ENCODE measurements around the gene C6orf62. TPM values are rescaled to one million over a fixed set of nuclear protein-coding genes. Genes with fewer than 3 reads are reported as not detected.
A peak's percentile ranks its signal among the peaks of the same experiment; 100 is the strongest.
"Not testable (repeated sequence)": the region's sequence is repeated elsewhere in the genome, so short reads cannot be mapped to it uniquely, and the experiment has no call there.

C6orf62 gene
- total RNA-seq, 2 experiments from 2014 or later: 161 to 166 TPM

- H3K9me3 Mint-ChIP-seq: peaks cover 18% of the 10 kb centered on the region
- H3K27ac Mint-ChIP-seq; ATAC-seq (ENCODE audit: low read depth); POLR2A ChIA-PET; DNase-seq; H3K4me3 Mint-ChIP-seq; H3K4me1 Mint-ChIP-seq; H3K27me3 Mint-ChIP-seq: not testable (repeated sequence)
- H3K36me3 Mint-ChIP-seq: peaks cover 12% of the 10 kb centered on the region
Measured at GRCh38 chr6:24731456-24732134, 12.6 kb upstream of the C6orf62 start.

GRCh38 chr6:24730653-24731052 is 11.7 kb upstream of the C6orf62 start:
- H3K36me3 Mint-ChIP-seq: peaks cover 12% of the 10 kb centered on the region
- ATAC-seq (ENCODE audit: low read depth): not testable (repeated sequence)

GRCh38 chr6:24723270-24723669 is 4.3 kb upstream of the C6orf62 start:
- POLR2A ChIA-PET: interaction anchor here (1.2 kb wide), 1 partner anchor 57 kb away, joined by 3 read pairs; the partner anchor contains the start of genes ACOT13 and TDP2
- Mint-ChIP-seq H3K9me3 (peaks cover under 1% of the 10 kb centered on the region), H3K27ac (no peak overlapping the region)

More at GRCh38 chr6:24730653-24731052, 11.7 kb upstream of the C6orf62 start:
- H3K4me3 Mint-ChIP-seq, H3K27ac Mint-ChIP-seq, DNase-seq, H3K27me3 Mint-ChIP-seq, H3K4me1 Mint-ChIP-seq: not testable (repeated sequence)
- POLR2A ChIA-PET: interaction anchor here (1.0 kb wide), 1 partner anchor 9 kb away, joined by 3 read pairs; no protein-coding TSS in a partner anchor
- H3K9me3 Mint-ChIP-seq: peaks cover 18% of the 10 kb centered on the region

GRCh38 chr6:24721461-24722215 is 2.7 kb upstream of the C6orf62 start:
- H3K27ac Mint-ChIP-seq: peak overlapping the region; percentile 100
- POLR2A ChIA-PET: interaction anchor here (0.6 to 1.8 kb wide), 13 partner anchors 8 to 314 kb away, joined by 3 to 18 read pairs (median 4); partner anchors contain the start of genes ACOT13, GMNN and TDP2
- ATAC-seq (ENCODE audit: low read depth): peak; percentile 69
- H3K4me3 Mint-ChIP-seq: peak overlapping the region; percentile 93
- no peaks in the 10 kb centered on the region for H3K27me3 Mint-ChIP-seq
- H3K9me3 Mint-ChIP-seq: no peaks in the 10 kb centered on the region
- peaks cover 25% of the 10 kb centered on the region for H3K36me3 Mint-ChIP-seq
- peaks cover 26% of the 10 kb centered on the region for H3K4me1 Mint-ChIP-seq
- no peak for DNase-seq

More at GRCh38 chr6:24723270-24723669, 4.3 kb upstream of the C6orf62 start:
- H3K27me3 Mint-ChIP-seq: no peaks in the 10 kb centered on the region
- H3K36me3 Mint-ChIP-seq: peaks cover 11% of the 10 kb centered on the region
- ATAC-seq (ENCODE audit: low read depth) (no peak), DNase-seq (no peak)
- H3K4me1 Mint-ChIP-seq: peaks cover 14% of the 10 kb centered on the region
- H3K4me3 Mint-ChIP-seq: no peak overlapping the region

- H3K4me3 Mint-ChIP-seq: peak overlapping the region; percentile 93
- peak; percentile 92 for ATAC-seq (ENCODE audit: low read depth)
- peaks cover 33% of the 10 kb centered on the region for H3K36me3 Mint-ChIP-seq
- DNase-seq: peak; percentile 98
- H3K9me3 Mint-ChIP-seq: no peaks in the 10 kb centered on the region
- H3K27ac Mint-ChIP-seq: peak overlapping the region; percentile 100
- no peaks in the 10 kb centered on the region for H3K27me3 Mint-ChIP-seq
- POLR2A ChIA-PET: interaction anchor here (1.0 to 1.8 kb wide), 12 partner anchors 9 to 314 kb away, joined by 3 to 18 read pairs (median 4); partner anchors contain the start of genes ACOT13, GMNN and TDP2
- peaks cover 32% of the 10 kb centered on the region for H3K4me1 Mint-ChIP-seq
Measured at GRCh38 chr6:24720604-24721460, 1.9 kb upstream of the C6orf62 start.

GRCh38 chr6:24720131-24720603 is 1.2 kb upstream of the C6orf62 start:
- H3K36me3 Mint-ChIP-seq: peaks cover 40% of the 10 kb centered on the region
- H3K4me3 Mint-ChIP-seq: peak overlapping the region; percentile 93
- ATAC-seq (ENCODE audit: low read depth): peak; percentile 19
- peak; percentile 89 for DNase-seq
- peak overlapping the region; percentile 100 for H3K27ac Mint-ChIP-seq
- H3K9me3 Mint-ChIP-seq: no peaks in the 10 kb centered on the region
- no peaks in the 10 kb centered on the region for H3K27me3 Mint-ChIP-seq
- H3K4me1 Mint-ChIP-seq: peaks cover 39% of the 10 kb centered on the region
- POLR2A ChIA-PET: interaction anchor here (0.8 to 2.6 kb wide), 5 partner anchors 15 to 307 kb away, joined by 3 to 18 read pairs (median 5); partner anchors contain the start of genes ACOT13, GMNN and TDP2

- POLR2A ChIA-PET: interaction anchor here (0.6 to 2.6 kb wide), 12 partner anchors 10 to 418 kb away, joined by 3 to 18 read pairs (median 4); partner anchors contain the start of genes ACOT13, GMNN and TDP2
- Mint-ChIP-seq H3K27ac (peak overlapping the region; percentile 100), H3K9me3 (no peaks in the 10 kb centered on the region), H3K4me1 (peaks cover 50% of the 10 kb centered on the region), H3K36me3 (peaks cover 48% of the 10 kb centered on the region), H3K27me3 (no peaks in the 10 kb centered on the region), H3K4me3 (peak overlapping the region; percentile 93)
- no peak for DNase-seq
- no peak for ATAC-seq (ENCODE audit: low read depth)
Measured at GRCh38 chr6:24718449-24719124, 367 bp downstream of the C6orf62 start.

GRCh38 chr6:24716602-24717148 is 2.3 kb downstream of the C6orf62 start:
- Mint-ChIP-seq H3K36me3 (peaks cover 58% of the 10 kb centered on the region), H3K4me3 (peak overlapping the region; percentile 93), H3K4me1 (peaks cover 52% of the 10 kb centered on the region)
- POLR2A ChIA-PET; H3K27me3 Mint-ChIP-seq; DNase-seq; H3K27ac Mint-ChIP-seq; H3K9me3 Mint-ChIP-seq; ATAC-seq (ENCODE audit: low read depth): not testable (repeated sequence)

GRCh38 chr6:24710519-24711303 is 8.2 kb downstream of the C6orf62 start:
- peaks cover 40% of the 10 kb centered on the region for H3K4me1 Mint-ChIP-seq
- H3K9me3 Mint-ChIP-seq: no peaks in the 10 kb centered on the region

GRCh38 chr6:24709014-24709711 is 9.8 kb downstream of the C6orf62 start:
- peaks cover 34% of the 10 kb centered on the region for H3K4me1 Mint-ChIP-seq

More at GRCh38 chr6:24710519-24711303, 8.2 kb downstream of the C6orf62 start:
- POLR2A ChIA-PET: no interaction called here
- H3K27ac Mint-ChIP-seq: peak overlapping the region; percentile 64
- peaks cover 52% of the 10 kb centered on the region for H3K36me3 Mint-ChIP-seq
- peak overlapping the region; percentile 57 for H3K4me3 Mint-ChIP-seq
- no peaks in the 10 kb centered on the region for H3K27me3 Mint-ChIP-seq
- ATAC-seq (ENCODE audit: low read depth) (no peak), DNase-seq (no peak)

GRCh38 chr6:24708612-24709011 is 10.3 kb downstream of the C6orf62 start:
- ATAC-seq (ENCODE audit: low read depth) (no peak), DNase-seq (no peak)
- Mint-ChIP-seq H3K9me3 (no peaks in the 10 kb centered on the region), H3K4me1 (peaks cover 30% of the 10 kb centered on the region), H3K36me3 (peaks cover 48% of the 10 kb centered on the region), H3K4me3 (no peak overlapping the region), H3K27me3 (no peaks in the 10 kb centered on the region), H3K27ac (no peak overlapping the region)
- POLR2A ChIA-PET: interaction anchor here (0.7 to 1.0 kb wide), 3 partner anchors 9 to 59 kb away, joined by 3 to 6 read pairs (median 4); partner anchors contain the start of gene C6orf62

More at GRCh38 chr6:24709014-24709711, 9.8 kb downstream of the C6orf62 start:
- Mint-ChIP-seq H3K4me3 (no peak overlapping the region), H3K27me3 (no peaks in the 10 kb centered on the region), H3K9me3 (no peaks in the 10 kb centered on the region), H3K27ac (no peak overlapping the region), H3K36me3 (peaks cover 48% of the 10 kb centered on the region)
- ATAC-seq (ENCODE audit: low read depth) (no peak), DNase-seq (no peak)
- POLR2A ChIA-PET: interaction anchor here (1.0 kb wide), 1 partner anchor 10 kb away, joined by 4 read pairs; the partner anchor contains the start of gene C6orf62

Measured in activated naive CD8-positive, alpha-beta T cell treated with anti-CD3 and anti-CD28 coated beads, Interleukin-2, amount 10 ng/mL, durations not matched to agents 7 days and 5 days (primary cell).